SK-N-SH treated with all-trans-retinoic acid at 6 μM for 48 hours (cell line): ENCODE results near the gene TNNI2.

Source experiments
- ARNTL ChIP-seq: fragments of 450-650 bp; formaldehyde crosslinking; IDR thresholded peaks from 2 replicates; pipeline ENCODE4 v1.5.0; 2020; ENCODE audit warnings: low read depth, mild to moderate bottlenecking, moderate library complexity, borderline replicate concordance
- TCF4 ChIP-seq: fragments of 250-450 bp; sonication (Bioruptor Pico); IDR thresholded peaks from 2 replicates; pipeline ENCODE4 v1.8.0; 2021; ENCODE audit warnings: mild to moderate bottlenecking, moderate library complexity, borderline replicate concordance
- ZFP3 ChIP-seq: fragments of 250-450 bp; sonication (Bioruptor Pico); IDR thresholded peaks from 2 replicates; pipeline ENCODE4 v1.5.0; 2020; ENCODE audit warnings: mild to moderate bottlenecking, moderate library complexity
- ZNF8 ChIP-seq: fragments of 450-650 bp; formaldehyde crosslinking; IDR thresholded peaks from 2 replicates; pipeline ENCODE4 v1.5.0; 2020; ENCODE audit warnings: mild to moderate bottlenecking, moderate library complexity

GRCh38 chr11:1847006-1847735 lies 8.4 kb downstream of the TNNI2 start:
- no peak for TF ChIP-seq ZFP3 (CRISPR knock-in tag)
- TF ChIP-seq ZNF8 (CRISPR knock-in tag) = no peak
- TF ChIP-seq ARNTL = no peak
- no peak for TF ChIP-seq TCF4 (CRISPR knock-in tag)
